Osteoblast (primary cell): Measurements from ENCODE around the gene RNF34. TPM values are rescaled to one million over a fixed set of nuclear protein-coding genes. Genes with fewer than 3 reads are reported as not detected.

Experiments
- DNase-seq: peaks from one replicate; pipeline ENCODE4 v3.0.0; 2011; ENCODE audit warnings: low spot score, mixed read lengths; ENCODE audit not compliant: insufficient read length; ENCODE audit errors: missing footprints
- H2AFZ ChIP-seq: 2 replicates; pipeline ENCODE4 v1.6.0; 2011; ENCODE audit warnings: mild to moderate bottlenecking, low read length
- H3K27ac ChIP-seq: 2 replicates; pipeline ENCODE4 v1.5.1; 2011; ENCODE audit warnings: mild to moderate bottlenecking, low read depth, low read length, moderate library complexity
- H3K27me3 ChIP-seq: 2 replicates; pipeline ENCODE4 v1.6.0; 2012; ENCODE audit warnings: mild to moderate bottlenecking, control low read depth, inconsistent platforms, low read length, moderate library complexity; ENCODE audit not compliant: insufficient read depth
- H3K36me3 ChIP-seq: 2 replicates; pipeline ENCODE4 v1.5.1; 2011; ENCODE audit warnings: mild to moderate bottlenecking, low read length, control low read depth, moderate library complexity; ENCODE audit not compliant: insufficient read depth
- H3K4me1 ChIP-seq: 2 replicates; pipeline ENCODE4 v1.5.1; 2011; ENCODE audit warnings: mild to moderate bottlenecking, low read length, control low read depth, moderate library complexity; ENCODE audit not compliant: insufficient read depth
- H3K4me2 ChIP-seq: 2 replicates; pipeline ENCODE4 v1.6.0; 2011; ENCODE audit warnings: mild to moderate bottlenecking, low read length; ENCODE audit not compliant: insufficient read depth
- H3K4me3 ChIP-seq: fragments of 200-600 bp; sonication (generic); 3 replicates; pipeline ENCODE4 v1.5.1; 2012; ENCODE audit warnings: mild to moderate bottlenecking, low read length, inconsistent platforms; ENCODE audit not compliant: insufficient read depth
- H3K79me2 ChIP-seq: 2 replicates; pipeline ENCODE4 v1.6.0; 2012; ENCODE audit warnings: mild to moderate bottlenecking, low read length, control low read depth, inconsistent platforms; ENCODE audit not compliant: insufficient read depth
- H3K9me3 ChIP-seq: 2 replicates; pipeline ENCODE4 v1.5.1; 2011; ENCODE audit warnings: low read depth, low read length, control low read depth
- H4K20me1 ChIP-seq: 2 replicates; pipeline ENCODE4 v1.6.0; 2012; ENCODE audit warnings: mild to moderate bottlenecking, low read length, control low read depth; ENCODE audit not compliant: insufficient read depth
- CTCF ChIP-seq: IDR thresholded peaks from 2 replicates; pipeline ENCODE4 v1.5.1; 2011; ENCODE audit warnings: mild to moderate bottlenecking, low read depth, low read length, moderate library complexity; ENCODE audit errors: extremely low read depth
- total RNA-seq: library from RNA; depleted of rRNA; stranded (reverse); fragments of >200 nt; gene quantifications from 2 replicates; pipeline ENCODE4 v1.2.3, GENCODE V29; 2012

Gene RNF34
- total RNA-seq, 1 donor = 41.6 TPM

- Histone ChIP-seq H3K36me3 (peaks cover 63% of the 10 kb centered on the region), H3K27ac (no peak overlapping the region)
These were observed 29.0 kb downstream of the RNF34 start for GRCh38 chr12:121428883-121429282.

GRCh38 chr12:121430833-121431415 is 31.0 kb downstream of the RNF34 start:
- Histone ChIP-seq H3K9me3 (no peaks in the 10 kb centered on the region), H3K27ac (no peak overlapping the region), H3K4me1 (no peaks in the 10 kb centered on the region), H2AFZ (no peak overlapping the region), H3K27me3 (no peaks in the 10 kb centered on the region), H3K4me3 (no peak overlapping the region), H3K36me3 (peaks cover 53% of the 10 kb centered on the region), H3K79me2 (peaks cover 2% of the 10 kb centered on the region), H3K4me2 (no peak overlapping the region), H4K20me1 (no peaks in the 10 kb centered on the region)
- TF ChIP-seq CTCF = no peak
- DNase-seq = no peak

More at GRCh38 chr12:121428883-121429282, 29.0 kb downstream of the RNF34 start:
- no peak for DNase-seq
- Histone ChIP-seq H3K4me3 (no peak overlapping the region), H3K4me1 (no peaks in the 10 kb centered on the region), H3K9me3 (no peaks in the 10 kb centered on the region), H3K4me2 (no peak overlapping the region), H4K20me1 (no peaks in the 10 kb centered on the region), H3K27me3 (no peaks in the 10 kb centered on the region), H2AFZ (no peak overlapping the region), H3K79me2 (peaks cover 2% of the 10 kb centered on the region)
- TF ChIP-seq CTCF = no peak

GRCh38 chr12:121432740-121433480 is 33.0 kb downstream of the RNF34 start:
- no peaks in the 10 kb centered on the region for H3K27me3 ChIP-seq
- H3K4me2 ChIP-seq = no peak overlapping the region
- no peaks in the 10 kb centered on the region for H3K4me1 ChIP-seq
- H3K36me3 ChIP-seq = peaks cover 40% of the 10 kb centered on the region
- H2AFZ ChIP-seq = no peak overlapping the region
- H4K20me1 ChIP-seq = no peaks in the 10 kb centered on the region
- no peaks in the 10 kb centered on the region for H3K79me2 ChIP-seq
- no peak for TF ChIP-seq CTCF
- H3K27ac ChIP-seq = no peak overlapping the region
- no peak for DNase-seq
- H3K4me3 ChIP-seq = no peak overlapping the region
- no peaks in the 10 kb centered on the region for H3K9me3 ChIP-seq

- H2AFZ ChIP-seq = no peak overlapping the region
- H3K27me3 ChIP-seq = no peaks in the 10 kb centered on the region
- H3K36me3 ChIP-seq = peaks cover 27% of the 10 kb centered on the region
- H3K4me2 ChIP-seq = no peak overlapping the region
- no peaks in the 10 kb centered on the region for H3K9me3 ChIP-seq
- H3K27ac ChIP-seq = no peak overlapping the region
- no peaks in the 10 kb centered on the region for H3K79me2 ChIP-seq
- H3K4me3 ChIP-seq = no peak overlapping the region
- no peak for DNase-seq
- no peaks in the 10 kb centered on the region for H4K20me1 ChIP-seq
- TF ChIP-seq CTCF = no peak
- H3K4me1 ChIP-seq = no peaks in the 10 kb centered on the region
These were observed 36.8 kb downstream of the RNF34 start for GRCh38 chr12:121436706-121437105.
